HepG2 (cell line): ENCODE results near the gene CC2D1A. TPM values are rescaled to one million over a fixed set of nuclear protein-coding genes. Genes with fewer than 3 reads are reported as not detected.

Source experiments
- CREB1 ChIP-seq, 2 experiments: fragments of 450-650 bp in 1 of 2; IDR thresholded peaks; 2 replicates each; pipeline ENCODE4 v1.6.1; 2016 to 2017; ENCODE audit warnings: control low read depth in 1 of 2, mild to moderate bottlenecking in 1 of 2, missing compliant biosample characterization in 1 of 2, missing genetic modification characterization in 1 of 2
- FOXK2 ChIP-seq: fragments of 450-650 bp; IDR thresholded peaks from 2 replicates; pipeline ENCODE4 v1.6.1; 2016
- FOXP1 ChIP-seq, 2 experiments: fragments of 450-650 bp in 1 of 2; IDR thresholded peaks; 2 replicates each; pipeline ENCODE4 v1.6.1; 2017 to 2018; ENCODE audit warnings: antibody characterized with exemption in 1 of 2
- SKI ChIP-seq: fragments of 450-650 bp; IDR thresholded peaks from one replicate; pipeline ENCODE4 v1.6.1; 2018; ENCODE audit warnings: mild to moderate bottlenecking; ENCODE audit not compliant: partially characterized antibody
- SOX6 ChIP-seq, 2 experiments: fragments of 450-650 bp in 1 of 2; sonication (generic) in 1 of 2; formaldehyde crosslinking in 1 of 2; IDR thresholded peaks; 2 replicates each; pipeline versions ENCODE4 v1.4.0 to v1.6.1; 2017 to 2020; ENCODE audit warnings: antibody characterized with exemption in 1 of 2, mild to moderate bottlenecking in 1 of 2, missing genetic modification reagents in 1 of 2
- SRSF9 ChIP-seq: fragments of 200-400 bp; formaldehyde crosslinking; IDR thresholded peaks from 2 replicates; pipeline ENCODE4 v1.6.1; 2018; ENCODE audit warnings: borderline replicate concordance, mild to moderate bottlenecking, low read depth, low read length; ENCODE audit not compliant: insufficient read depth, poor library complexity, severe bottlenecking
- ZNF430 ChIP-seq: sonication (generic); formaldehyde crosslinking; IDR thresholded peaks from 2 replicates; pipeline ENCODE4 v1.9.0; 2021; ENCODE audit warnings: mild to moderate bottlenecking, missing genetic modification reagents
- ZNF839 ChIP-seq: sonication (generic); formaldehyde crosslinking; IDR thresholded peaks from 2 replicates; pipeline ENCODE4 v1.4.0; 2020; ENCODE audit warnings: missing genetic modification reagents, mild to moderate bottlenecking, borderline replicate concordance
- polyA plus RNA-seq, 8 experiments: library from polyadenylated mRNA; depleted of rRNA in 3 of 8; stranded (reverse) in 7 of 8; unstranded in 1 of 8; fragments of >200 nt; fragmentation: Illumina TruSeq in 4 of 8; extraction: Trizol in 4 of 8; gene quantifications; 2 replicates each; pipeline versions ENCODE4 v1.2.1 to v1.2.3, GENCODE V29; 2011 to 2016; ENCODE audit warnings: low read depth in 4 of 8, missing spikeins in 1 of 8, mixed read lengths in 1 of 8; ENCODE audit not compliant: insufficient read depth in 1 of 8
- total RNA-seq, 5 experiments: library from RNA; depleted of rRNA; stranded (reverse); fragments of >200 nt; fragmentation: Illumina TruSeq; extraction: Trizol; gene quantifications; 2 replicates each; pipeline ENCODE4 v1.2.3, GENCODE V29; 2016; ENCODE audit warnings: low read depth in 1 of 5
- TF ChIP-seq, protein P1 (sequence below), 2 experiments: fragments of 450-650 bp in 1 of 2; sonication (generic) in 1 of 2; formaldehyde crosslinking in 1 of 2; IDR thresholded peaks; 2 replicates each; pipeline versions ENCODE4 v1.6.1 to v1.8.0; 2016 to 2022; ENCODE audit warnings: antibody characterized with exemption in 1 of 2, mild to moderate bottlenecking in 1 of 2, missing genetic modification reagents in 1 of 2
- TF ChIP-seq, protein P2 (sequence below): sonication (generic); formaldehyde crosslinking; IDR thresholded peaks from 2 replicates; pipeline ENCODE4 v1.5.0; 2020; ENCODE audit warnings: mild to moderate bottlenecking, missing genetic modification reagents, borderline replicate concordance

Gene CC2D1A
- total and polyA plus RNA-seq, 2 of the 13 experiments (the other 11 are each of a cell fraction or from before 2014, with no cell fraction given), result 9.7 to 11.5 TPM

DNA sequence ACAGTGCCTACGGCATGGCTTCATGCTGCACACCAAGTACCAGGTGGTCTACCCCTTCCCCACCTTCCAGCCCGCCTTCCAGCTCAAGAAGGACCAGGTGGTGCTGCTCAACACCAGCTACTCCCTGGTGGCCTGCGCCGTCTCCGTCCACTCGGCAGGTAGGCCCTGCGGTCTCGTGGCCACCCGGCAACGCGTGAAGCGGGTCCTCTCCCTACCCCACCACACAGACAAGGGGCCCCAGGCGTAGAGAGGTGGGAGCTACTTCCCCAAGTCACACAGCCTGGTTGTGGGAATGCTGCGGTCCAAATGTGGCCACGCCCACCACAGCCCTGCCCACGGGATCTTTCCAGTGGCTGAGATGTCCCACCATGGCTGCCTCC is 50.4 kb downstream of the CC2D1A start (continued):
- TF ChIP-seq, protein P1, sequence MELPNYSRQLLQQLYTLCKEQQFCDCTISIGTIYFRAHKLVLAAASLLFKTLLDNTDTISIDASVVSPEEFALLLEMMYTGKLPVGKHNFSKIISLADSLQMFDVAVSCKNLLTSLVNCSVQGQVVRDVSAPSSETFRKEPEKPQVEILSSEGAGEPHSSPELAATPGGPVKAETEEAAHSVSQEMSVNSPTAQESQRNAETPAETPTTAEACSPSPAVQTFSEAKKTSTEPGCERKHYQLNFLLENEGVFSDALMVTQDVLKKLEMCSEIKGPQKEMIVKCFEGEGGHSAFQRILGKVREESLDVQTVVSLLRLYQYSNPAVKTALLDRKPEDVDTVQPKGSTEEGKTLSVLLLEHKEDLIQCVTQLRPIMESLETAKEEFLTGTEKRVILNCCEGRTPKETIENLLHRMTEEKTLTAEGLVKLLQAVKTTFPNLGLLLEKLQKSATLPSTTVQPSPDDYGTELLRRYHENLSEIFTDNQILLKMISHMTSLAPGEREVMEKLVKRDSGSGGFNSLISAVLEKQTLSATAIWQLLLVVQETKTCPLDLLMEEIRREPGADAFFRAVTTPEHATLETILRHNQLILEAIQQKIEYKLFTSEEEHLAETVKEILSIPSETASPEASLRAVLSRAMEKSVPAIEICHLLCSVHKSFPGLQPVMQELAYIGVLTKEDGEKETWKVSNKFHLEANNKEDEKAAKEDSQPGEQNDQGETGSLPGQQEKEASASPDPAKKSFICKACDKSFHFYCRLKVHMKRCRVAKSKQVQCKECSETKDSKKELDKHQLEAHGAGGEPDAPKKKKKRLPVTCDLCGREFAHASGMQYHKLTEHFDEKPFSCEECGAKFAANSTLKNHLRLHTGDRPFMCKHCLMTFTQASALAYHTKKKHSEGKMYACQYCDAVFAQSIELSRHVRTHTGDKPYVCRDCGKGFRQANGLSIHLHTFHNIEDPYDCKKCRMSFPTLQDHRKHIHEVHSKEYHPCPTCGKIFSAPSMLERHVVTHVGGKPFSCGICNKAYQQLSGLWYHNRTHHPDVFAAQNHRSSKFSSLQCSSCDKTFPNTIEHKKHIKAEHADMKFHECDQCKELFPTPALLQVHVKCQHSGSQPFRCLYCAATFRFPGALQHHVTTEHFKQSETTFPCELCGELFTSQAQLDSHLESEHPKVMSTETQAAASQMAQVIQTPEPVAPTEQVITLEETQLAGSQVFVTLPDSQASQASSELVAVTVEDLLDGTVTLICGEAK (IDR thresholded peaks at IDR 0.05), result no peak
- TF ChIP-seq, protein P1 (CRISPR knock-in tag; IDR thresholded peaks at IDR 0.05), result no peak
- TF ChIP-seq FOXK2 (no peak), SRSF9 (no peak), FOXP1 (IDR thresholded peaks at IDR 0.05) (no peak), FOXP1 (CRISPR knock-in tag; IDR thresholded peaks at IDR 0.05) (no peak), ZNF430 (CRISPR knock-in tag) (no peak), CREB1 (IDR thresholded peaks at IDR 0.05) (no peak), CREB1 (CRISPR knock-in tag; IDR thresholded peaks at IDR 0.05) (no peak), SKI (no peak), ZNF839 (no peak), SOX6 (IDR thresholded peaks at IDR 0.05) (no peak), SOX6 (CRISPR knock-in tag; IDR thresholded peaks at IDR 0.05) (no peak)
- TF ChIP-seq, protein P2, sequence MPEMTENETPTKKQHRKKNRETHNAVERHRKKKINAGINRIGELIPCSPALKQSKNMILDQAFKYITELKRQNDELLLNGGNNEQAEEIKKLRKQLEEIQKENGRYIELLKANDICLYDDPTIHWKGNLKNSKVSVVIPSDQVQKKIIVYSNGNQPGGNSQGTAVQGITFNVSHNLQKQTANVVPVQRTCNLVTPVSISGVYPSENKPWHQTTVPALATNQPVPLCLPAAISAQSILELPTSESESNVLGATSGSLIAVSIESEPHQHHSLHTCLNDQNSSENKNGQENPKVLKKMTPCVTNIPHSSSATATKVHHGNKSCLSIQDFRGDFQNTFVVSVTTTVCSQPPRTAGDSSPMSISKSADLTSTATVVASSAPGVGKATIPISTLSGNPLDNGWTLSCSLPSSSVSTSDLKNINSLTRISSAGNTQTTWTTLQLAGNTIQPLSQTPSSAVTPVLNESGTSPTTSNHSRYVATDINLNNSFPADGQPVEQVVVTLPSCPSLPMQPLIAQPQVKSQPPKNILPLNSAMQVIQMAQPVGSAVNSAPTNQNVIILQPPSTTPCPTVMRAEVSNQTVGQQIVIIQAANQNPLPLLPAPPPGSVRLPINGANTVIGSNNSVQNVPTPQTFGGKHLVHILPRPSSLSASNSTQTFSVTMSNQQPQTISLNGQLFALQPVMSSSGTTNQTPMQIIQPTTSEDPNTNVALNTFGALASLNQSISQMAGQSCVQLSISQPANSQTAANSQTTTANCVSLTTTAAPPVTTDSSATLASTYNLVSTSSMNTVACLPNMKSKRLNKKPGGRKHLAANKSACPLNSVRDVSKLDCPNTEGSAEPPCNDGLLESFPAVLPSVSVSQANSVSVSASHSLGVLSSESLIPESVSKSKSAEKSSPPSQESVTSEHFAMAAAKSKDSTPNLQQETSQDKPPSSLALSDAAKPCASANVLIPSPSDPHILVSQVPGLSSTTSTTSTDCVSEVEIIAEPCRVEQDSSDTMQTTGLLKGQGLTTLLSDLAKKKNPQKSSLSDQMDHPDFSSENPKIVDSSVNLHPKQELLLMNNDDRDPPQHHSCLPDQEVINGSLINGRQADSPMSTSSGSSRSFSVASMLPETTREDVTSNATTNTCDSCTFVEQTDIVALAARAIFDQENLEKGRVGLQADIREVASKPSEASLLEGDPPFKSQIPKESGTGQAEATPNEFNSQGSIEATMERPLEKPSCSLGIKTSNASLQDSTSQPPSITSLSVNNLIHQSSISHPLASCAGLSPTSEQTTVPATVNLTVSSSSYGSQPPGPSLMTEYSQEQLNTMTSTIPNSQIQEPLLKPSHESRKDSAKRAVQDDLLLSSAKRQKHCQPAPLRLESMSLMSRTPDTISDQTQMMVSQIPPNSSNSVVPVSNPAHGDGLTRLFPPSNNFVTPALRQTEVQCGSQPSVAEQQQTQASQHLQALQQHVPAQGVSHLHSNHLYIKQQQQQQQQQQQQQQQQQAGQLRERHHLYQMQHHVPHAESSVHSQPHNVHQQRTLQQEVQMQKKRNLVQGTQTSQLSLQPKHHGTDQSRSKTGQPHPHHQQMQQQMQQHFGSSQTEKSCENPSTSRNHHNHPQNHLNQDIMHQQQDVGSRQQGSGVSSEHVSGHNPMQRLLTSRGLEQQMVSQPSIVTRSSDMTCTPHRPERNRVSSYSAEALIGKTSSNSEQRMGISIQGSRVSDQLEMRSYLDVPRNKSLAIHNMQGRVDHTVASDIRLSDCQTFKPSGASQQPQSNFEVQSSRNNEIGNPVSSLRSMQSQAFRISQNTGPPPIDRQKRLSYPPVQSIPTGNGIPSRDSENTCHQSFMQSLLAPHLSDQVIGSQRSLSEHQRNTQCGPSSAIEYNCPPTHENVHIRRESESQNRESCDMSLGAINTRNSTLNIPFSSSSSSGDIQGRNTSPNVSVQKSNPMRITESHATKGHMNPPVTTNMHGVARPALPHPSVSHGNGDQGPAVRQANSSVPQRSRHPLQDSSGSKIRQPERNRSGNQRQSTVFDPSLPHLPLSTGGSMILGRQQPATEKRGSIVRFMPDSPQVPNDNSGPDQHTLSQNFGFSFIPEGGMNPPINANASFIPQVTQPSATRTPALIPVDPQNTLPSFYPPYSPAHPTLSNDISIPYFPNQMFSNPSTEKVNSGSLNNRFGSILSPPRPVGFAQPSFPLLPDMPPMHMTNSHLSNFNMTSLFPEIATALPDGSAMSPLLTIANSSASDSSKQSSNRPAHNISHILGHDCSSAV (CRISPR knock-in tag), result no peak
